ENCODE measurements around the gene TMEM95.
A peak's percentile ranks its signal among the peaks of the same experiment; 100 is the strongest.

Gene TMEM95

GRCh38 chr17:7347630-7348477 is 7.1 kb upstream of the TMEM95 start:
- H3K4me3 ChIP-seq (ENCODE audit: low read depth, low read length): no peak overlapping the region
- TF ChIP-seq CTCF (IDR thresholded peaks at IDR 0.05; ENCODE audit: insufficient read depth, low read depth, low read length, missing control alignments): no peak
- no peak for DNase-seq (ENCODE audit: low read depth)

GRCh38 chr17:7348478-7349242 is 6.3 kb upstream of the TMEM95 start:
- DNase-seq (ENCODE audit: low read depth): no peak
- no peak overlapping the region for H3K4me3 ChIP-seq (ENCODE audit: low read depth, low read length)
- TF ChIP-seq CTCF (IDR thresholded peaks at IDR 0.05; ENCODE audit: insufficient read depth, low read depth, low read length, missing control alignments): no peak

- peak; percentile 94 for DNase-seq (ENCODE audit: low read depth)
- no peak for TF ChIP-seq CTCF (IDR thresholded peaks at IDR 0.05; ENCODE audit: insufficient read depth, low read depth, low read length, missing control alignments)
- H3K4me3 ChIP-seq (ENCODE audit: low read depth, low read length): peak within 1 kb of the TSS; percentile 73
Observed at GRCh38 chr17:7351665-7352502, 3.1 kb upstream of the TMEM95 start, which contains the start of gene KCTD11. KCTD11 (plus strand) TSS chr17:7352162.

DNA sequence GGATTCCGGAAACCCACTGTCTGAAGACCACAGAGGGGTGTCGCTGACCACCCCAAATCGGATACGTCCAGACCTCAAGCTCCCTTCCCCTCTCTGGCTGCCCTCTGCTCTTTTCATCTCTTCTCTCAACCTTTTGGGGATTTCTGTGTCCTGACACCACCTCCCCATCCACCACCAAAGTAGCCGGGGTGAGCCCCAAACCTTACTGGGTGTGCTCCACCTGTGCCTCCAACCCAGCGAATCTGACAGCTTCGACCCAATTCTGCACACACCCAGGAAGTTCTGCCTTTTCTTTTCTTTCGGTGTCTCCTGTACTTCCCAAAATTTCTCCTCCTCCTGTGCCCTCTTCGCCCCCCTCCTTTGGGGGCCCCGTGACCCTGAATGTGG is 2.5 kb upstream of the TMEM95 start:
- H3K4me3 ChIP-seq (ENCODE audit: low read depth, low read length): peak overlapping the region; percentile 73
- peak; percentile 66 for TF ChIP-seq CTCF (IDR thresholded peaks at IDR 0.05; ENCODE audit: insufficient read depth, low read depth, low read length, missing control alignments)
- DNase-seq (ENCODE audit: low read depth): no peak

- peak overlapping the region; percentile 73 for H3K4me3 ChIP-seq (ENCODE audit: low read depth, low read length)
- no peak for DNase-seq (ENCODE audit: low read depth)
- no peak for TF ChIP-seq CTCF (IDR thresholded peaks at IDR 0.05; ENCODE audit: insufficient read depth, low read depth, low read length, missing control alignments)
Observed at GRCh38 chr17:7352910-7353635, 1.9 kb upstream of the TMEM95 start.

GRCh38 chr17:7354262-7354843 is 603 bp upstream of the TMEM95 start:
- H3K4me3 ChIP-seq (ENCODE audit: low read depth, low read length): no peak overlapping the region
- DNase-seq (ENCODE audit: low read depth): peak; percentile 64
- TF ChIP-seq CTCF (IDR thresholded peaks at IDR 0.05; ENCODE audit: insufficient read depth, low read depth, low read length, missing control alignments): no peak
